ENCODE measurements around the gene TMEM135. TPM values are rescaled to one million over a fixed set of nuclear protein-coding genes. Genes with fewer than 3 reads are reported as not detected.
"Not testable (repeated sequence)": the region's sequence is repeated elsewhere in the genome, so short reads cannot be mapped to it uniquely, and the experiment has no call there.

TMEM135 gene
- total and polyA plus RNA-seq, 2 experiments from 2014 or later: 11.0 to 11.9 TPM

DNA sequence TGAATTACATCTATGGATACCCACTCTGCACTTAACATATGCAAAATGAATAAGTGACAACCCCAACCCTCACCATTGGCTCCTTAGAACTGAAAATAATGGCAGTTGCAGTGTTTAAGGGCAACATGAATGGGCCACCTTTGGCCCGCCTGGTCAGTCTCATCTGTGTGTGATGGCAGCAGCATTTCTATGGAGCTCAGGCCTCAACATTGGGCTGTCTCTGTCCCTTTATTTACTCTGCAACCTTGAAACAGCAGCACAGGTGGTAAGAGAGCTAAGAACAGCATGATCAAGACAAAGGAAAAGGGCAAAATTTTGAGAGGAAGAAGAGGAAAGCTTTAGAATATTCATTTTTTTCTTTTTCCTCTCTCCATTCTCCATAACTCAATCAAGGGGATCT is 38.3 kb upstream of the TMEM135 start:
- no peaks in the 10 kb centered on the region for H3K9me3 ChIP-seq (ENCODE audit: low read depth)
- DNase-seq: no peak
- TF ChIP-seq EZH2phosphoT487 (IDR thresholded peaks at IDR 0.05; ENCODE audit: insufficient read depth, low read depth): no peak
- no peak for TF ChIP-seq EZH2 (IDR thresholded peaks at IDR 0.05; ENCODE audit: insufficient read depth, poor library complexity, severe bottlenecking)
- H3K79me2 ChIP-seq (ENCODE audit: insufficient read depth): no peaks in the 10 kb centered on the region
- H3K9ac ChIP-seq: no peak overlapping the region
- 92 to 100% methylated on average over 1 of the region's 1 CpG for WGBS, 2 experiments (ENCODE audit: low coverage in 1 of 2, low lambda C conversion rate in 2 of 2, missing lambda C conversion rate in 2 of 2)
- H3K9me2 ChIP-seq (ENCODE audit: insufficient read depth): no peaks in the 10 kb centered on the region
- peak overlapping the region; percentile 1; the same call in 1 of the 2 replicates for H2AFZ ChIP-seq
- H3K27ac ChIP-seq: no peak overlapping the region
- no peaks in the 10 kb centered on the region for H3K36me3 ChIP-seq (ENCODE audit: low read depth)
- no peak overlapping the region for H3K4me2 ChIP-seq (ENCODE audit: unreplicated experiment)
- H3K4me1 ChIP-seq (ENCODE audit: insufficient read depth): no peaks in the 10 kb centered on the region
- H3K27me3 ChIP-seq (replicated peaks; ENCODE audit: insufficient read depth): no peaks in the 10 kb centered on the region
- H3K4me3 ChIP-seq: no peak overlapping the region
- in situ Hi-C loops (cut with MboI): loop anchor here (10.0 kb wide), 1 partner anchor 285 kb away; no protein-coding TSS in a partner anchor
- no peaks in the 10 kb centered on the region for H4K20me1 ChIP-seq (ENCODE audit: insufficient read depth)
- H3F3A ChIP-seq (ENCODE audit: insufficient read depth): no peaks in the 10 kb centered on the region

GRCh38 chr11:86999859-87000753 is 37.6 kb upstream of the TMEM135 start:
- TF ChIP-seq EZH2 (IDR thresholded peaks at IDR 0.05; ENCODE audit: insufficient read depth, poor library complexity, severe bottlenecking) (no peak), EZH2phosphoT487 (IDR thresholded peaks at IDR 0.05; ENCODE audit: insufficient read depth, low read depth) (no peak)
- Histone ChIP-seq H3K4me3 (no peak overlapping the region), H3K9me3 (ENCODE audit: low read depth) (no peaks in the 10 kb centered on the region), H3F3A (ENCODE audit: insufficient read depth) (no peaks in the 10 kb centered on the region), H3K36me3 (ENCODE audit: low read depth) (no peaks in the 10 kb centered on the region), H3K4me1 (ENCODE audit: insufficient read depth) (no peaks in the 10 kb centered on the region), H3K9me2 (ENCODE audit: insufficient read depth) (no peaks in the 10 kb centered on the region), H4K20me1 (ENCODE audit: insufficient read depth) (no peaks in the 10 kb centered on the region), H2AFZ (peak overlapping the region; percentile 1; the same call in 1 of the 2 replicates), H3K79me2 (ENCODE audit: insufficient read depth) (no peaks in the 10 kb centered on the region), H3K4me2 (ENCODE audit: unreplicated experiment) (no peak overlapping the region), H3K27ac (no peak overlapping the region), H3K27me3 (replicated peaks; ENCODE audit: insufficient read depth) (no peaks in the 10 kb centered on the region), H3K9ac (no peak overlapping the region)
- 42 to 45% methylated on average over 5 of the region's 5 CpGs for WGBS, 2 experiments (ENCODE audit: low coverage in 1 of 2, low lambda C conversion rate in 2 of 2, missing lambda C conversion rate in 2 of 2)
- peak; percentile 24 for DNase-seq
- in situ Hi-C loops (cut with MboI): loop anchor here (10.0 kb wide), 1 partner anchor 285 kb away; no protein-coding TSS in a partner anchor

GRCh38 chr11:87002918-87003317 is 34.8 kb upstream of the TMEM135 start:
- H3K79me2 ChIP-seq (ENCODE audit: insufficient read depth): no peaks in the 10 kb centered on the region
- H3F3A ChIP-seq (ENCODE audit: insufficient read depth): no peaks in the 10 kb centered on the region
- H3K9me3 ChIP-seq (ENCODE audit: low read depth): no peaks in the 10 kb centered on the region
- TF ChIP-seq EZH2 (IDR thresholded peaks at IDR 0.05; ENCODE audit: insufficient read depth, poor library complexity, severe bottlenecking) (no peak), EZH2phosphoT487 (IDR thresholded peaks at IDR 0.05; ENCODE audit: insufficient read depth, low read depth) (no peak)
- H4K20me1 ChIP-seq (ENCODE audit: insufficient read depth): no peaks in the 10 kb centered on the region
- no peak overlapping the region for H3K27ac ChIP-seq
- WGBS, 2 experiments (ENCODE audit: low coverage in 1 of 2, low lambda C conversion rate in 2 of 2, missing lambda C conversion rate in 2 of 2): 72 to 92% methylated on average over 1 of the region's 1 CpG
- H3K9ac ChIP-seq: no peak overlapping the region
- no peak for DNase-seq
- in situ Hi-C loops (cut with MboI): no loop called here
- no peaks in the 10 kb centered on the region for H3K27me3 ChIP-seq (replicated peaks; ENCODE audit: insufficient read depth)
- H3K36me3 ChIP-seq (ENCODE audit: low read depth): no peaks in the 10 kb centered on the region
- no peak overlapping the region for H3K4me3 ChIP-seq
- H3K4me1 ChIP-seq (ENCODE audit: insufficient read depth): peaks cover 4% of the 10 kb centered on the region
- no peak overlapping the region for H3K4me2 ChIP-seq (ENCODE audit: unreplicated experiment)
- H3K9me2 ChIP-seq (ENCODE audit: insufficient read depth): no peaks in the 10 kb centered on the region
- H2AFZ ChIP-seq: no peak overlapping the region

DNA sequence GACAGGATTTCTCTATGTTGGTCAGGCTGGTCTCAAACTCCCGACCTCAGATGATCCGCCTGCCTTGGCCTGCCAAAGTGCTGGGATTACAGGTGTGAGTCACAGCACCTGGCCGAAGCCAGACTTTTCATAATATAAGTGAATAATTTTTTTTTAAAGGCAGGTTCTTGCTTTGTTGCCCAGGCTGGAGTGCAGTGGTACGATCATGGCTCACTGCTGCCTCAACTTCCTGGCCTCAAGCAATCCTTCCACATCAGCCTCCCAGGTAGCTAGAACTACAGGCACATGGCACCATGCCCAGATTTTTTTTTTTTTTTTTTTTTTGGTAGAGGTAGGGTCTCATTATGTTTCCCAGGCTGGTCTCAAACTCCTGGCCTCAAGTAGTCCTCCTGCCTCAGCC is 33.5 kb upstream of the TMEM135 start:
- H3K4me3 ChIP-seq; H3K9me3 ChIP-seq (ENCODE audit: low read depth); DNase-seq; H3K4me2 ChIP-seq (ENCODE audit: unreplicated experiment); H3K9me2 ChIP-seq (ENCODE audit: insufficient read depth); H3K27me3 ChIP-seq (replicated peaks; ENCODE audit: insufficient read depth); H2AFZ ChIP-seq; H3K27ac ChIP-seq; H3K9ac ChIP-seq; H3F3A ChIP-seq (ENCODE audit: insufficient read depth); H3K36me3 ChIP-seq (ENCODE audit: low read depth); H3K4me1 ChIP-seq (ENCODE audit: insufficient read depth); in situ Hi-C loops (cut with MboI); H4K20me1 ChIP-seq (ENCODE audit: insufficient read depth); H3K79me2 ChIP-seq (ENCODE audit: insufficient read depth): not testable (repeated sequence)
- 85 to 95% methylated on average over 4 of the region's 4 CpGs for WGBS, 2 experiments (ENCODE audit: low coverage in 1 of 2, low lambda C conversion rate in 2 of 2, missing lambda C conversion rate in 2 of 2)
